Measurements from ENCODE around the gene FLT4.
"Not testable (repeated sequence)": the region's sequence is repeated elsewhere in the genome, so short reads cannot be mapped to it uniquely, and the experiment has no call there.

Gene FLT4

GRCh38 chr5:180670586-180671359 is 21.4 kb upstream of the FLT4 start:
- H3K27me3 ChIP-seq (ENCODE audit: control insufficient read depth, insufficient read depth, low read length), result peaks cover 17% of the 10 kb centered on the region
- no peak overlapping the region for H3K4me3 ChIP-seq (ENCODE audit: low read length)
- no CpG with 5 or more reads among the region's 17 CpGs for WGBS (ENCODE audit: insufficient coverage, insufficient read length)
- no peaks in the 10 kb centered on the region; the same call in 1 of the 2 replicates for H3K9me3 ChIP-seq (ENCODE audit: control insufficient read depth, insufficient read depth, low read length)
- no peak for DNase-seq (ENCODE audit: low read depth, low spot score)
- H3K4me1 ChIP-seq (ENCODE audit: control insufficient read depth, insufficient read depth, low read length), result peaks cover 2% of the 10 kb centered on the region; the same call in 1 of the 2 replicates
- no peaks in the 10 kb centered on the region for H3K36me3 ChIP-seq (ENCODE audit: control insufficient read depth, insufficient read depth, low read length)
- H3K27ac ChIP-seq (ENCODE audit: low read length), result no peak overlapping the region

GRCh38 chr5:180670157-180670556 is 20.8 kb upstream of the FLT4 start:
- no peaks in the 10 kb centered on the region for H3K36me3 ChIP-seq (ENCODE audit: control insufficient read depth, insufficient read depth, low read length)
- WGBS (ENCODE audit: insufficient coverage, insufficient read length), result no CpG with 5 or more reads among the region's 3 CpGs
- peaks cover 17% of the 10 kb centered on the region for H3K27me3 ChIP-seq (ENCODE audit: control insufficient read depth, insufficient read depth, low read length)
- H3K27ac ChIP-seq (ENCODE audit: low read length), result no peak overlapping the region
- no peak for DNase-seq (ENCODE audit: low read depth, low spot score)
- peaks cover 2% of the 10 kb centered on the region for H3K4me1 ChIP-seq (ENCODE audit: control insufficient read depth, insufficient read depth, low read length)
- H3K4me3 ChIP-seq (ENCODE audit: low read length), result no peak overlapping the region
- H3K9me3 ChIP-seq (ENCODE audit: control insufficient read depth, insufficient read depth, low read length), result no peaks in the 10 kb centered on the region; the same call in 1 of the 2 replicates

GRCh38 chr5:180669661-180670060 is 20.3 kb upstream of the FLT4 start:
- H3K36me3 ChIP-seq (ENCODE audit: control insufficient read depth, insufficient read depth, low read length), result no peaks in the 10 kb centered on the region
- no peak overlapping the region for H3K4me3 ChIP-seq (ENCODE audit: low read length)
- no CpG with 5 or more reads among the region's 5 CpGs for WGBS (ENCODE audit: insufficient coverage, insufficient read length)
- H3K27ac ChIP-seq (ENCODE audit: low read length), result no peak overlapping the region
- peaks cover 13% of the 10 kb centered on the region for H3K27me3 ChIP-seq (ENCODE audit: control insufficient read depth, insufficient read depth, low read length)
- DNase-seq (ENCODE audit: low read depth, low spot score), result no peak
- peaks cover 2% of the 10 kb centered on the region for H3K4me1 ChIP-seq (ENCODE audit: control insufficient read depth, insufficient read depth, low read length)
- H3K9me3 ChIP-seq (ENCODE audit: control insufficient read depth, insufficient read depth, low read length), result no peaks in the 10 kb centered on the region

GRCh38 chr5:180668835-180669596 is 19.6 kb upstream of the FLT4 start:
- DNase-seq (ENCODE audit: low read depth, low spot score), result no peak
- H3K36me3 ChIP-seq (ENCODE audit: control insufficient read depth, insufficient read depth, low read length), result no peaks in the 10 kb centered on the region
- no CpG with 5 or more reads among the region's 17 CpGs for WGBS (ENCODE audit: insufficient coverage, insufficient read length)
- no peaks in the 10 kb centered on the region for H3K9me3 ChIP-seq (ENCODE audit: control insufficient read depth, insufficient read depth, low read length)
- peaks cover 10% of the 10 kb centered on the region for H3K27me3 ChIP-seq (ENCODE audit: control insufficient read depth, insufficient read depth, low read length)
- no peak overlapping the region for H3K4me3 ChIP-seq (ENCODE audit: low read length)
- H3K27ac ChIP-seq (ENCODE audit: low read length), result no peak overlapping the region
- peaks cover 2% of the 10 kb centered on the region for H3K4me1 ChIP-seq (ENCODE audit: control insufficient read depth, insufficient read depth, low read length)

- DNase-seq (ENCODE audit: low read depth, low spot score), result no peak
- H3K4me3 ChIP-seq (ENCODE audit: low read length), result no peak overlapping the region
- H3K27me3 ChIP-seq (ENCODE audit: control insufficient read depth, insufficient read depth, low read length), result no peaks in the 10 kb centered on the region; the same call in none of the 2 replicates
- H3K36me3 ChIP-seq (ENCODE audit: control insufficient read depth, insufficient read depth, low read length), result no peaks in the 10 kb centered on the region
- no peaks in the 10 kb centered on the region for H3K9me3 ChIP-seq (ENCODE audit: control insufficient read depth, insufficient read depth, low read length)
- peaks cover 2% of the 10 kb centered on the region; the same call in 1 of the 2 replicates for H3K4me1 ChIP-seq (ENCODE audit: control insufficient read depth, insufficient read depth, low read length)
- WGBS (ENCODE audit: insufficient coverage, insufficient read length), result no CpG with 5 or more reads among the region's 10 CpGs
- no peak overlapping the region for H3K27ac ChIP-seq (ENCODE audit: low read length)
Observed at GRCh38 chr5:180666812-180667211, 17.4 kb upstream of the FLT4 start.

GRCh38 chr5:180665682-180666404 is 16.4 kb upstream of the FLT4 start:
- Histone ChIP-seq H3K9me3 (ENCODE audit: control insufficient read depth, insufficient read depth, low read length) (no peaks in the 10 kb centered on the region), H3K4me1 (ENCODE audit: control insufficient read depth, insufficient read depth, low read length) (peaks cover 2% of the 10 kb centered on the region; the same call in 1 of the 2 replicates), H3K27me3 (ENCODE audit: control insufficient read depth, insufficient read depth, low read length) (no peaks in the 10 kb centered on the region), H3K36me3 (ENCODE audit: control insufficient read depth, insufficient read depth, low read length) (no peaks in the 10 kb centered on the region), H3K27ac (ENCODE audit: low read length) (no peak overlapping the region), H3K4me3 (ENCODE audit: low read length) (no peak overlapping the region)
- WGBS (ENCODE audit: insufficient coverage, insufficient read length), result no CpG with 5 or more reads among the region's 22 CpGs
- DNase-seq (ENCODE audit: low read depth, low spot score), result no peak

GRCh38 chr5:180658774-180659564 is 9.6 kb upstream of the FLT4 start:
- Histone ChIP-seq H3K36me3 (ENCODE audit: control insufficient read depth, insufficient read depth, low read length) (no peaks in the 10 kb centered on the region), H3K27me3 (ENCODE audit: control insufficient read depth, insufficient read depth, low read length) (no peaks in the 10 kb centered on the region), H3K9me3 (ENCODE audit: control insufficient read depth, insufficient read depth, low read length) (no peaks in the 10 kb centered on the region), H3K27ac (ENCODE audit: low read length) (no peak overlapping the region), H3K4me3 (ENCODE audit: low read length) (peak overlapping the region; percentile 30; the same call in 1 of the 2 replicates), H3K4me1 (ENCODE audit: control insufficient read depth, insufficient read depth, low read length) (no peaks in the 10 kb centered on the region)
- WGBS (ENCODE audit: insufficient coverage, insufficient read length), result no CpG with 5 or more reads among the region's 54 CpGs
- DNase-seq (ENCODE audit: low read depth, low spot score), result no peak

- not testable (repeated sequence) for DNase-seq (ENCODE audit: low read depth, low spot score); H3K4me3 ChIP-seq (ENCODE audit: low read length); H3K4me1 ChIP-seq (ENCODE audit: control insufficient read depth, insufficient read depth, low read length); H3K9me3 ChIP-seq (ENCODE audit: control insufficient read depth, insufficient read depth, low read length); H3K27ac ChIP-seq (ENCODE audit: low read length); H3K27me3 ChIP-seq (ENCODE audit: control insufficient read depth, insufficient read depth, low read length); H3K36me3 ChIP-seq (ENCODE audit: control insufficient read depth, insufficient read depth, low read length)
- no CpG with 5 or more reads among the region's 16 CpGs for WGBS (ENCODE audit: insufficient coverage, insufficient read length)
Observed at GRCh38 chr5:180655243-180655642, 5.8 kb upstream of the FLT4 start.

- Histone ChIP-seq H3K4me1 (ENCODE audit: control insufficient read depth, insufficient read depth, low read length) (no peaks in the 10 kb centered on the region), H3K27me3 (ENCODE audit: control insufficient read depth, insufficient read depth, low read length) (peaks cover 10% of the 10 kb centered on the region; the same call in 1 of the 2 replicates), H3K9me3 (ENCODE audit: control insufficient read depth, insufficient read depth, low read length) (no peaks in the 10 kb centered on the region), H3K27ac (ENCODE audit: low read length) (no peak overlapping the region), H3K4me3 (ENCODE audit: low read length) (no peak overlapping the region), H3K36me3 (ENCODE audit: control insufficient read depth, insufficient read depth, low read length) (no peaks in the 10 kb centered on the region)
- no peak for DNase-seq (ENCODE audit: low read depth, low spot score)
- WGBS (ENCODE audit: insufficient coverage, insufficient read length), result no CpG with 5 or more reads among the region's 5 CpGs
Observed at GRCh38 chr5:180652771-180653170, 3.4 kb upstream of the FLT4 start.

All from iPS DF 6.9 (cell line).